DND-41 (cell line): ENCODE results near the gene IFI27L1.

Experiments
- EZH2 ChIP-seq: IDR thresholded peaks from 3 replicates; pipeline ENCODE4 v1.6.1; 2012; ENCODE audit warnings: borderline replicate concordance, low read depth, mild to moderate bottlenecking, moderate library complexity, low read length, inconsistent platforms; ENCODE audit not compliant: severe bottlenecking
- TF ChIP-seq, protein P1 (sequence below): IDR thresholded peaks from 2 replicates; pipeline ENCODE4 v1.5.1; 2012; ENCODE audit warnings: borderline replicate concordance, low read length, moderate library complexity, mild to moderate bottlenecking; ENCODE audit not compliant: poor library complexity, severe bottlenecking; ENCODE audit errors: extremely low read depth

- TF ChIP-seq, protein P1, sequence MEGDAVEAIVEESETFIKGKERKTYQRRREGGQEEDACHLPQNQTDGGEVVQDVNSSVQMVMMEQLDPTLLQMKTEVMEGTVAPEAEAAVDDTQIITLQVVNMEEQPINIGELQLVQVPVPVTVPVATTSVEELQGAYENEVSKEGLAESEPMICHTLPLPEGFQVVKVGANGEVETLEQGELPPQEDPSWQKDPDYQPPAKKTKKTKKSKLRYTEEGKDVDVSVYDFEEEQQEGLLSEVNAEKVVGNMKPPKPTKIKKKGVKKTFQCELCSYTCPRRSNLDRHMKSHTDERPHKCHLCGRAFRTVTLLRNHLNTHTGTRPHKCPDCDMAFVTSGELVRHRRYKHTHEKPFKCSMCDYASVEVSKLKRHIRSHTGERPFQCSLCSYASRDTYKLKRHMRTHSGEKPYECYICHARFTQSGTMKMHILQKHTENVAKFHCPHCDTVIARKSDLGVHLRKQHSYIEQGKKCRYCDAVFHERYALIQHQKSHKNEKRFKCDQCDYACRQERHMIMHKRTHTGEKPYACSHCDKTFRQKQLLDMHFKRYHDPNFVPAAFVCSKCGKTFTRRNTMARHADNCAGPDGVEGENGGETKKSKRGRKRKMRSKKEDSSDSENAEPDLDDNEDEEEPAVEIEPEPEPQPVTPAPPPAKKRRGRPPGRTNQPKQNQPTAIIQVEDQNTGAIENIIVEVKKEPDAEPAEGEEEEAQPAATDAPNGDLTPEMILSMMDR: no peak
- TF ChIP-seq EZH2: no peak
Observed at GRCh38 chr14:94115631-94116030, 34.5 kb downstream of the IFI27L1 start.
